BLaER1 (cell line): ENCODE results near the gene CRADD.
"Not testable (repeated sequence)": the region's sequence is repeated elsewhere in the genome, so short reads cannot be mapped to it uniquely, and the experiment has no call there.

Experiments used
- H3K27ac ChIP-seq: shearing (Covaris generic); formaldehyde crosslinking; 2 replicates; pipeline ENCODE4 v1.8.1; 2022
- H3K27me3 ChIP-seq: shearing (Covaris generic); formaldehyde crosslinking; 2 replicates; pipeline ENCODE4 v1.8.1; 2022
- H3K36me3 ChIP-seq: shearing (Covaris generic); formaldehyde crosslinking; 2 replicates; pipeline ENCODE4 v1.8.1; 2022
- H3K4me1 ChIP-seq: shearing (Covaris generic); formaldehyde crosslinking; 2 replicates; pipeline ENCODE4 v1.8.1; 2022
- H3K4me2 ChIP-seq: shearing (Covaris generic); formaldehyde crosslinking; 2 replicates; pipeline ENCODE4 v1.8.1; 2022
- H3K4me3 ChIP-seq: shearing (Covaris generic); formaldehyde crosslinking; 2 replicates; pipeline ENCODE4 v1.8.1; 2022
- H3K9ac ChIP-seq: shearing (Covaris generic); formaldehyde crosslinking; 2 replicates; pipeline ENCODE4 v1.8.1; 2022
- H3K9me3 ChIP-seq: shearing (Covaris generic); formaldehyde crosslinking; 2 replicates; pipeline ENCODE4 v1.8.1; 2022
- H4K20me1 ChIP-seq: shearing (Covaris generic); formaldehyde crosslinking; 2 replicates; pipeline ENCODE4 v1.8.1; 2022
- Cebpa-rat ChIP-seq: shearing (Covaris generic); IDR thresholded peaks from 2 replicates; pipeline ENCODE4 v1.8.1; 2022

CRADD gene

GRCh38 chr12:93798279-93799151 lies 121.3 kb downstream of the CRADD start:
- H3K4me3 ChIP-seq = no peak overlapping the region
- H3K36me3 ChIP-seq = no peaks in the 10 kb centered on the region
- peak overlapping the region; percentile 84 for H3K4me2 ChIP-seq
- H3K4me1 ChIP-seq = peaks cover 30% of the 10 kb centered on the region
- H3K9me3 ChIP-seq = peaks cover 4% of the 10 kb centered on the region; the same call in 1 of the 2 replicates
- H3K27ac ChIP-seq = peak overlapping the region; percentile 76; the same call in 1 of the 2 replicates
- H3K27me3 ChIP-seq = no peaks in the 10 kb centered on the region
- no peak overlapping the region for H3K9ac ChIP-seq
- H4K20me1 ChIP-seq = no peaks in the 10 kb centered on the region
- no peak for TF ChIP-seq Cebpa-rat

DNA sequence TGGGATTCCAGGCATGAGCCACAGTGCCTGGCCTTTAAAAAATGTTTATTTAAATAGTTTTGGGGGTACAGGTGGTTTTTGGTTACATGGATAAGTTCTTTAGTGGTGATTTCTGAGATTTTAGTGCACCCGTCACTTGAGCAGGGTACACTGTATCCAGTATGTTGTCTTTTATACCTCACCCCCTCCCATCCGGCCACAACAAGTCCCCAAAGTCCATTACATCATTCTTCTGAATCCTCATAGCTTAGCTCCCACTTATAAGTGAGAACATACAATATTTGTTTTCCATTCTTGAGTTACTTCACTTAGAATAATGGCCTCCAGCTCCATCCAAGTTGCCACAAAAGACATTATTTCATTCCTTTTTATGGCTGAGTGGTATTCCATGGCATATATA lies 124.5 kb downstream of the CRADD start:
- H3K27me3 ChIP-seq, H4K20me1 ChIP-seq, H3K4me2 ChIP-seq, H3K9ac ChIP-seq, H3K36me3 ChIP-seq, H3K27ac ChIP-seq, H3K9me3 ChIP-seq, H3K4me3 ChIP-seq: not testable (repeated sequence)
- peaks cover 25% of the 10 kb centered on the region for H3K4me1 ChIP-seq

- peaks cover 19% of the 10 kb centered on the region for H3K4me1 ChIP-seq
- H3K4me3 ChIP-seq = no peak overlapping the region
- no peak overlapping the region for H3K27ac ChIP-seq
Measured at GRCh38 chr12:93802293-93802692, 125.1 kb downstream of the CRADD start.

GRCh38 chr12:93802698-93803423 lies 125.7 kb downstream of the CRADD start:
- no peak for TF ChIP-seq Cebpa-rat
- H3K4me1 ChIP-seq = peaks cover 13% of the 10 kb centered on the region
- H3K4me2 ChIP-seq = no peak overlapping the region
- no peak overlapping the region for H3K27ac ChIP-seq
- H4K20me1 ChIP-seq = no peaks in the 10 kb centered on the region
- no peaks in the 10 kb centered on the region for H3K36me3 ChIP-seq
- H3K27me3 ChIP-seq = no peaks in the 10 kb centered on the region
- peaks cover 4% of the 10 kb centered on the region; the same call in 1 of the 2 replicates for H3K9me3 ChIP-seq
- no peak overlapping the region for H3K9ac ChIP-seq
- no peak overlapping the region for H3K4me3 ChIP-seq

More at GRCh38 chr12:93802293-93802692, 125.1 kb downstream of the CRADD start:
- H3K27me3 ChIP-seq = no peaks in the 10 kb centered on the region
- no peaks in the 10 kb centered on the region for H3K36me3 ChIP-seq
- H3K4me2 ChIP-seq = no peak overlapping the region
- H3K9ac ChIP-seq = no peak overlapping the region
- TF ChIP-seq Cebpa-rat = no peak
- no peaks in the 10 kb centered on the region for H4K20me1 ChIP-seq
- H3K9me3 ChIP-seq = peaks cover 4% of the 10 kb centered on the region; the same call in 1 of the 2 replicates

DNA sequence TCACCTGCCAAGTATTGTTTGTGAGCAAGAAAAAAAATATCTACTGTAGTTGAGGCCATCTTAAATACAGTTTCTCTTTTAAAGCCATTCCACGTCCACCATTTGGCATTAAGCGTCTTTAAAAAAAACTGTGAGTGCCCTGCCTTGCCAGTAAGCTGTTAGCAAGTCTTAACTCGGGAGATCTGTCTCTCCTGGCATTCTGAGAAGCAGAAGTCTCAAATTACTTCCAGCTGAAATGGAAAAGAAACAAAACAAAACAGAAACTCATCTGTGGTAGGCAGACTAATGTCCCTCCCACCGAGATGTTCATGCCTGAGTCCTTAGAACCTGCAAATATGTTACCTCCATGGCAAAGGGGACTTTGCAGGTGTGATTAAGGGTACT lies 126.2 kb downstream of the CRADD start:
- no peak overlapping the region for H3K4me3 ChIP-seq
- no peaks in the 10 kb centered on the region for H3K36me3 ChIP-seq
- no peaks in the 10 kb centered on the region for H3K27me3 ChIP-seq
- H3K27ac ChIP-seq = no peak overlapping the region
- no peak for TF ChIP-seq Cebpa-rat
- peaks cover 7% of the 10 kb centered on the region for H3K4me1 ChIP-seq
- H3K4me2 ChIP-seq = no peak overlapping the region
- H3K9ac ChIP-seq = no peak overlapping the region
- peaks cover 4% of the 10 kb centered on the region; the same call in 1 of the 2 replicates for H3K9me3 ChIP-seq
- no peaks in the 10 kb centered on the region for H4K20me1 ChIP-seq

GRCh38 chr12:93804392-93805179 lies 127.4 kb downstream of the CRADD start:
- no peak overlapping the region for H3K4me3 ChIP-seq
- H3K4me2 ChIP-seq = no peak overlapping the region
- no peaks in the 10 kb centered on the region for H3K36me3 ChIP-seq
- H3K27ac ChIP-seq = no peak overlapping the region
- H4K20me1 ChIP-seq = no peaks in the 10 kb centered on the region
- TF ChIP-seq Cebpa-rat = no peak
- H3K4me1 ChIP-seq = no peaks in the 10 kb centered on the region
- H3K9ac ChIP-seq = no peak overlapping the region
- H3K9me3 ChIP-seq = peaks cover 4% of the 10 kb centered on the region; the same call in 1 of the 2 replicates
- H3K27me3 ChIP-seq = no peaks in the 10 kb centered on the region

GRCh38 chr12:93805736-93806141 lies 128.6 kb downstream of the CRADD start:
- no peak for TF ChIP-seq Cebpa-rat
- Histone ChIP-seq H3K4me3 (no peak overlapping the region), H3K27ac (no peak overlapping the region), H3K36me3 (no peaks in the 10 kb centered on the region), H3K4me1 (peaks cover 3% of the 10 kb centered on the region; the same call in 1 of the 2 replicates), H3K4me2 (no peak overlapping the region), H3K9me3 (no peaks in the 10 kb centered on the region), H3K9ac (no peak overlapping the region), H4K20me1 (no peaks in the 10 kb centered on the region), H3K27me3 (no peaks in the 10 kb centered on the region)

GRCh38 chr12:93807354-93807753 lies 130.2 kb downstream of the CRADD start:
- Histone ChIP-seq H3K27me3 (no peaks in the 10 kb centered on the region), H3K9me3 (no peaks in the 10 kb centered on the region), H3K4me1 (peaks cover 8% of the 10 kb centered on the region; the same call in 1 of the 2 replicates)

DNA sequence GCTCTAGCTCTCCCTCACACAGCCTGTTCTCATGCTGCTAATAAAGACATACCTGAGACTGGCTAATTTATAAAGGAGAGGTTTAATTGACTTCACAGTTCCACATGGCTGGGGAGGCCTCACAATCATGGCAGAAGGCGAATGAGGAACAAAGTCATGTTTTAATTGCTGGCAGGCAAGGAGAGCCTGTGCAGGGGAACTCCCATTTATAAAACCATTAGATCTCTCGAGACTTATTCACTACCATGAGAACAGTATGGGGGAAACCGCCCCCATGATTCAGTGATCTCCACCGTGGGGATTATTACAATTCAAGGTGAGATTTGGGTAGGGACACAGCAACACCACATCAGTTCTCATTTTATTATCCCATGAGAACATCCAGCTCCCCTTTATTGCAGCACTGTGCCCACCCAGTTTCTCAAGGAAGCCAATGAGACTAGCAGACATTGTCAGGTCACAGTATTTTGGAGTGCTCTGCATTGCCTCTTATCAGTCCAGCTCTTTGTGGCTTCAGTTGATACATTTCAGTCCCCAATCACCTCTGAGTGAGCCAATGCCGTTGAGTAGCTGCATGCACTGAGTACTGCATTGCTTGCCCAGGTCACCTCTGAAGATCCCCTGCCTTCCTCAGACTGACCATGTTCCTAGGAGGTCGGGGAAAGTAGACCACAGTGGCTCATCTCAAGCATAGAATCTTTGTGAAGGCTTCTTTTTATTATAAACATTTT lies 131.2 kb downstream of the CRADD start:
- no peaks in the 10 kb centered on the region for H3K9me3 ChIP-seq
- peaks cover 8% of the 10 kb centered on the region; the same call in 1 of the 2 replicates for H3K4me1 ChIP-seq
- no peak for TF ChIP-seq Cebpa-rat
- no peaks in the 10 kb centered on the region for H4K20me1 ChIP-seq
- H3K36me3 ChIP-seq = no peaks in the 10 kb centered on the region
- H3K4me3 ChIP-seq = no peak overlapping the region
- H3K27ac ChIP-seq = no peak overlapping the region
- H3K9ac ChIP-seq = no peak overlapping the region
- H3K4me2 ChIP-seq = no peak overlapping the region
- H3K27me3 ChIP-seq = no peaks in the 10 kb centered on the region

More at GRCh38 chr12:93807354-93807753, 130.2 kb downstream of the CRADD start:
- no peak overlapping the region for H3K27ac ChIP-seq
- H3K9ac ChIP-seq = no peak overlapping the region
- no peak for TF ChIP-seq Cebpa-rat
- no peak overlapping the region for H3K4me3 ChIP-seq
- H3K4me2 ChIP-seq = no peak overlapping the region
- no peaks in the 10 kb centered on the region for H4K20me1 ChIP-seq
- no peaks in the 10 kb centered on the region for H3K36me3 ChIP-seq
